ENCODE measurements around the gene TNS1. TPM values are rescaled to one million over a fixed set of nuclear protein-coding genes. Genes with fewer than 3 reads are reported as not detected.

Gene TNS1
- polyA plus RNA-seq, 3 donors: 0.26 to 1.6 (median 1.5) TPM

DNA sequence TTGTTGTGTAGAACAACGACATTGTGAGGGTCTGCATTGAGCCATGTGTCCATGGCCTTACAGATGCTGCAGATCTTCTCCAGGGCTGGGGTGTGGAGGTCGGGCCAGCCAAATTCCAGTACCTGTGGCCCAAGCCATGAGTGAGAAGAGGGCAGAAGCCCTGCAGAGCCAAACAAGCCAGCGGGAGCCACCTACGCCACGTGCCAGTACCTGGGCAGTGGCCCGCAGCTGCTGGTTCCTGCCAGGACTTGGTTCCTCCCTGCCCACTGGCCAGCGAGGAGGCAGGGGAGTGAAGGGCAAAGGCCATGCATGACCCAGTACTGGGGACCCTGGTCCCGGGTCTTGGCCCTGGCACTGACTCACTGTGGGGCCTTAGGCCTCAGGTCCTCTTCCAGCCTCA is 109.4 kb downstream of the TNS1 start:
- Mint-ChIP-seq H3K4me3 (no peak overlapping the region), H3K4me1 (no peaks in the 10 kb centered on the region), H3K36me3 (peaks cover 26 to 45% of the 10 kb centered on the region in 2 donors), H3K27me3 (ENCODE audit: low read depth in 3 of 3) (peaks cover 0 to 1% (median 0%) of the 10 kb centered on the region in 3 donors), H3K9me3 (no peaks in the 10 kb centered on the region), H3K27ac (no peak overlapping the region)
- intact Hi-C loops (cut with micrococcal nuclease): loop anchor here in 1 of 2 donors (10.0 kb wide), 1 partner anchor 91 kb away; no protein-coding TSS in a partner anchor
- Histone ChIP-seq H4K20me1 (ENCODE audit: insufficient read depth, low read length) (no peaks in the 10 kb centered on the region), H3K4me3 (replicated peaks in 1 of 3; ENCODE audit: low read depth in 2 of 3, low read length in 3 of 3) (no peak overlapping the region), H3K4me2 (replicated peaks; ENCODE audit: extremely low read depth, low read length, poor library complexity, severe bottlenecking) (no peak overlapping the region), H3K79me2 (ENCODE audit: insufficient read depth, low read length) (no peaks in the 10 kb centered on the region), H3K9ac (ENCODE audit: insufficient read depth, low read length, poor library complexity, severe bottlenecking) (no peak overlapping the region), H2AFZ (ENCODE audit: insufficient read depth, low read depth, low read length, poor library complexity, severe bottlenecking) (no peak overlapping the region), H3K27me3 (ENCODE audit: control insufficient read depth in 2 of 2, insufficient read depth in 2 of 2, low read length in 2 of 2) (no peaks in the 10 kb centered on the region), H3K4me1 (ENCODE audit: control insufficient read depth in 1 of 2, insufficient read depth in 2 of 2, low read length in 2 of 2) (no peaks in the 10 kb centered on the region), H3K9me3 (replicated peaks in 1 of 2; ENCODE audit: control insufficient read depth in 1 of 2, insufficient read depth in 1 of 2, low read length in 2 of 2) (no peaks in the 10 kb centered on the region), H3K36me3 (replicated peaks in 1 of 2; ENCODE audit: control insufficient read depth in 1 of 2, insufficient read depth in 2 of 2, low read length in 2 of 2) (peaks cover 10 to 70% of the 10 kb centered on the region in 2 donors), H3K27ac (ENCODE audit: low read depth in 1 of 2, low read length in 2 of 2) (no peak overlapping the region)
- WGBS (ENCODE audit: insufficient coverage): 98% methylated on average over 7 of the region's 8 CpGs
- TF ChIP-seq, protein P1, sequence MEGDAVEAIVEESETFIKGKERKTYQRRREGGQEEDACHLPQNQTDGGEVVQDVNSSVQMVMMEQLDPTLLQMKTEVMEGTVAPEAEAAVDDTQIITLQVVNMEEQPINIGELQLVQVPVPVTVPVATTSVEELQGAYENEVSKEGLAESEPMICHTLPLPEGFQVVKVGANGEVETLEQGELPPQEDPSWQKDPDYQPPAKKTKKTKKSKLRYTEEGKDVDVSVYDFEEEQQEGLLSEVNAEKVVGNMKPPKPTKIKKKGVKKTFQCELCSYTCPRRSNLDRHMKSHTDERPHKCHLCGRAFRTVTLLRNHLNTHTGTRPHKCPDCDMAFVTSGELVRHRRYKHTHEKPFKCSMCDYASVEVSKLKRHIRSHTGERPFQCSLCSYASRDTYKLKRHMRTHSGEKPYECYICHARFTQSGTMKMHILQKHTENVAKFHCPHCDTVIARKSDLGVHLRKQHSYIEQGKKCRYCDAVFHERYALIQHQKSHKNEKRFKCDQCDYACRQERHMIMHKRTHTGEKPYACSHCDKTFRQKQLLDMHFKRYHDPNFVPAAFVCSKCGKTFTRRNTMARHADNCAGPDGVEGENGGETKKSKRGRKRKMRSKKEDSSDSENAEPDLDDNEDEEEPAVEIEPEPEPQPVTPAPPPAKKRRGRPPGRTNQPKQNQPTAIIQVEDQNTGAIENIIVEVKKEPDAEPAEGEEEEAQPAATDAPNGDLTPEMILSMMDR (IDR thresholded peaks at IDR 0.05): no peak
- DNase-seq: no peak

DNA sequence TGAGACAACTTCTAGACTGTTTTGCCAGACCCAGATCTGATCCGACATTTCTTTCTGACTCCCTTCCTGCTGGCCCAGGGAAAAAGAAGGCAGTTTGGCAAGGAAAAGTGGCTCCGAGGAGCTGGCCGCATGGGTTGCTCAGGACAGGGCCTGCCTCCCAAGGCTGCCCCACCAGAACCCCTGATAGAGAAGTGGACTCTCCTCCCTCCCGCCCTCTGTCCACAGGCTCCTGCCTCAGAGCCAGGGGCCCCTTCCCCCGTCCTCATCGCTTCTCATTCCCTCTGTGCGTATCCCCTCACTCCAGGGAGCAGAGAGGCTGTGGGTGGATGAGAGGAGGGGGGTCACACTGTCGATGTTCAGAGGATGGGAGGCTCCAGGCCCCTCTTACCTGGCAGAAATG is 110.2 kb downstream of the TNS1 start:
- no peak overlapping the region for H3K27ac ChIP-seq (ENCODE audit: low read depth in 1 of 2, low read length in 2 of 2)
- no peak for DNase-seq
- H3K4me3 ChIP-seq (replicated peaks in 1 of 3; ENCODE audit: low read depth in 2 of 3, low read length in 3 of 3): no peak overlapping the region
- Mint-ChIP-seq H3K36me3 (peaks cover 27 to 45% of the 10 kb centered on the region in 2 donors), H3K27me3 (ENCODE audit: low read depth in 3 of 3) (peaks cover 0 to 2% (median 1%) of the 10 kb centered on the region in 3 donors), H3K4me1 (peaks cover under 1% of the 10 kb centered on the region), H3K9me3 (no peaks in the 10 kb centered on the region), H3K27ac (no peak overlapping the region), H3K4me3 (no peak overlapping the region)
- no peak overlapping the region for H3K4me2 ChIP-seq (replicated peaks; ENCODE audit: extremely low read depth, low read length, poor library complexity, severe bottlenecking)
- H3K4me1 ChIP-seq (ENCODE audit: control insufficient read depth in 1 of 2, insufficient read depth in 2 of 2, low read length in 2 of 2): peaks cover 0 to 1% of the 10 kb centered on the region in 2 donors
- intact Hi-C loops (cut with micrococcal nuclease): loop anchor here in 1 of 2 donors (10.0 kb wide), 1 partner anchor 92 kb away; no protein-coding TSS in a partner anchor
- 100% methylated on average over 1 of the region's 8 CpGs for WGBS (ENCODE audit: insufficient coverage)
- H3K9me3 ChIP-seq (replicated peaks in 1 of 2; ENCODE audit: control insufficient read depth in 1 of 2, insufficient read depth in 1 of 2, low read length in 2 of 2): no peaks in the 10 kb centered on the region
- no peak overlapping the region for H3K9ac ChIP-seq (ENCODE audit: insufficient read depth, low read length, poor library complexity, severe bottlenecking)
- H3K79me2 ChIP-seq (ENCODE audit: insufficient read depth, low read length): no peaks in the 10 kb centered on the region
- TF ChIP-seq, protein P1 (IDR thresholded peaks at IDR 0.05): no peak
- H4K20me1 ChIP-seq (ENCODE audit: insufficient read depth, low read length): no peaks in the 10 kb centered on the region
- peaks cover 10 to 67% of the 10 kb centered on the region in 2 donors for H3K36me3 ChIP-seq (replicated peaks in 1 of 2; ENCODE audit: control insufficient read depth in 1 of 2, insufficient read depth in 2 of 2, low read length in 2 of 2)
- no peaks in the 10 kb centered on the region for H3K27me3 ChIP-seq (ENCODE audit: control insufficient read depth in 2 of 2, insufficient read depth in 2 of 2, low read length in 2 of 2)
- H2AFZ ChIP-seq (ENCODE audit: insufficient read depth, low read depth, low read length, poor library complexity, severe bottlenecking): no peak overlapping the region

All from CD14-positive monocyte (primary cell).